ENCODE data around the gene SCUBE1.

GRCh38 chr22:43293259-43293654, 49.9 kb downstream of the SCUBE1 start:
- TF ChIP-seq CTCF (conservative IDR thresholded peaks at IDR 0.05; ENCODE audit: low read length) (no peak), EZH2phosphoT487 (IDR thresholded peaks at IDR 0.05; ENCODE audit: borderline replicate concordance, low read depth, low read length) (no peak)
